HCT116 (cell line): ENCODE data around the gene CD2. TPM values are rescaled to one million over a fixed set of nuclear protein-coding genes. Genes with fewer than 3 reads are reported as not detected.

Experiments used
- ATAC-seq: fragments of 200-7000 bp; cut with Tn5 transposase; 2 replicates; pipeline ENCODE4 v1.9.1; 2020; ENCODE audit warnings: mild to moderate bottlenecking, moderate library complexity
- BruUV-seq: library from RNA; stranded (reverse); fragments of 400-500 nt; replicated peaks from 2 replicates; lab custom pipeline; 2021; lab: Mats Ljungman, UMichigan
- CTCF ChIA-PET: fragments of 300-600 bp; sonication (Branson Sonifier 250); formaldehyde crosslinking; loops from one replicate; lab custom pipeline; 2021; ENCODE audit warnings: antibody characterized with exemption; lab: Charles Lee
- POLR2A ChIA-PET: fragments of 300-600, 350-600 bp; sonication (Branson Sonifier 250); formaldehyde crosslinking; loops from one replicate; lab custom pipeline; 2021; ENCODE audit warnings: antibody characterized with exemption; lab: Charles Lee
- RAD21 ChIA-PET, 2 experiments: fragments of 300-600 bp; sonication (Branson Sonifier 250); formaldehyde crosslinking; loops; one replicate each; lab custom pipeline; 2023; ENCODE audit warnings: low total read pairs in 2 of 2; ENCODE audit not compliant: uncharacterized antibody in 2 of 2, unreplicated experiment in 2 of 2, low non-redundant PET in 1 of 2; lab: Charles Lee
- DNase-seq: peaks from one replicate; pipeline ENCODE4 v3.0.0-alpha.2; 2010; ENCODE audit warnings: low read depth, low spot score
- H2AFZ ChIP-seq: fragments of 200-600 bp; shearing (Covaris generic), sonication (generic); 2 replicates; pipeline ENCODE4 v1.6.1; 2017; ENCODE audit warnings: low read depth, mixed run types, mixed read lengths, antibody characterized with exemption, low read length; ENCODE audit not compliant: poor library complexity, severe bottlenecking
- H3K27ac ChIP-seq: 2 replicates; pipeline ENCODE4 v1.5.1; 2012; ENCODE audit warnings: low read depth, low read length
- H3K27me3 ChIP-seq: fragments of 200-600 bp; sonication (generic); 2 replicates; pipeline ENCODE4 v1.6.1; 2016; ENCODE audit warnings: mixed run types, low read length, mixed read lengths; ENCODE audit not compliant: insufficient read depth
- H3K36me3 ChIP-seq, 2 experiments: fragments of 200-500 bp in 1 of 2; fragments of 200-600 bp in 1 of 2; sonication (Bioruptor generic) in 1 of 2; sonication (generic) in 1 of 2; 2 replicates each; pipeline versions ENCODE4 v1.5.1 to v1.6.1; 2014 to 2016; ENCODE audit warnings: low read length in 2 of 2, inconsistent platforms in 1 of 2, mixed read lengths in 1 of 2, mixed run types in 1 of 2; ENCODE audit not compliant: insufficient read depth in 2 of 2, control insufficient read depth in 1 of 2
- H3K4me1 ChIP-seq, 2 experiments: fragments of 200-600 bp in 1 of 2; sonication (generic) in 1 of 2; 2 replicates each; pipeline versions ENCODE4 v1.5.1 to v1.6.1; 2012 to 2017; ENCODE audit warnings: low read length in 2 of 2, inconsistent platforms in 1 of 2, mild to moderate bottlenecking in 1 of 2, mixed read lengths in 1 of 2, mixed run types in 1 of 2, moderate library complexity in 1 of 2; ENCODE audit not compliant: insufficient read depth in 2 of 2, control insufficient read depth in 1 of 2
- H3K4me2 ChIP-seq: fragments of 200-600 bp; sonication (generic); 2 replicates; pipeline ENCODE4 v1.6.1; 2017; ENCODE audit warnings: mixed run types, low read length, mixed read lengths
- H3K4me3 ChIP-seq, 2 experiments: fragments of 200-600 bp in 1 of 2; sonication (generic) in 1 of 2; replicated peaks in 1 of 2; 2 replicates each; pipeline ENCODE4 v1.5.1; 2011 to 2016; ENCODE audit warnings: low read length in 2 of 2, control low read depth in 1 of 2, low read depth in 1 of 2, mild to moderate bottlenecking in 1 of 2, mixed read lengths in 1 of 2, mixed run types in 1 of 2
- H3K79me2 ChIP-seq: fragments of 200-600 bp; sonication (generic); 2 replicates; pipeline ENCODE4 v1.6.1; 2017; ENCODE audit warnings: mild to moderate bottlenecking, mixed run types, low read length, moderate library complexity, mixed read lengths; ENCODE audit not compliant: insufficient read depth
- H3K9ac ChIP-seq: fragments of 200-600 bp; sonication (generic); 2 replicates; pipeline ENCODE4 v1.6.1; 2016; ENCODE audit warnings: low read length, mixed read lengths
- H3K9me2 ChIP-seq: fragments of 200-600 bp; sonication (generic), shearing (Covaris generic); 2 replicates; pipeline ENCODE4 v1.6.1; 2017; ENCODE audit warnings: mixed run types, mild to moderate bottlenecking, moderate library complexity; ENCODE audit not compliant: insufficient read depth
- H3K9me3 ChIP-seq, 2 experiments: fragments of 200-500 bp in 1 of 2; fragments of 200-600 bp in 1 of 2; sonication (Bioruptor generic) in 1 of 2; sonication (generic) in 1 of 2; 2 replicates each; pipeline ENCODE4 v1.6.1; 2014 to 2017; ENCODE audit warnings: low read length in 2 of 2, mixed read lengths in 2 of 2, inconsistent platforms in 1 of 2, low read depth in 1 of 2, mild to moderate bottlenecking in 1 of 2, mixed run types in 1 of 2, moderate library complexity in 1 of 2; ENCODE audit not compliant: control insufficient read depth in 1 of 2, insufficient read depth in 1 of 2
- H4K20me1 ChIP-seq: fragments of 200-600 bp; sonication (generic), shearing (Covaris generic); 2 replicates; pipeline ENCODE4 v1.6.1; 2017; ENCODE audit warnings: mixed run types, mild to moderate bottlenecking, moderate library complexity; ENCODE audit not compliant: insufficient read depth
- CBX3 ChIP-seq: IDR thresholded peaks from 2 replicates; pipeline ENCODE4 v1.6.1; 2012; ENCODE audit warnings: low read depth
- ELF1 ChIP-seq: IDR thresholded peaks from 2 replicates; pipeline ENCODE4 v1.6.1; 2012; ENCODE audit warnings: low read depth, borderline replicate concordance
- EZH2phosphoT487 ChIP-seq: fragments of 200-600 bp; IDR thresholded peaks from 2 replicates; pipeline ENCODE4 v1.6.1; 2018; ENCODE audit warnings: antibody characterized with exemption, borderline replicate concordance
- JUND ChIP-seq: IDR thresholded peaks from 2 replicates; pipeline ENCODE4 v1.6.1; 2012
- POLR2A ChIP-seq: IDR thresholded peaks from 2 replicates; pipeline ENCODE4 v1.7.0; 2011; ENCODE audit warnings: borderline replicate concordance; ENCODE audit not compliant: insufficient read depth, insufficient read length; ENCODE audit errors: extremely low read depth
- POLR2AphosphoS5 ChIP-seq: IDR thresholded peaks from 2 replicates; pipeline ENCODE4 v1.6.1; 2011; ENCODE audit warnings: mild to moderate bottlenecking, low read depth, low read length, moderate library complexity
- SP1 ChIP-seq: IDR thresholded peaks from 2 replicates; pipeline ENCODE4 v1.6.1; 2012; ENCODE audit warnings: low read depth
- TCF7L2 ChIP-seq: IDR thresholded peaks from 2 replicates; pipeline ENCODE4 v1.7.0; 2011; ENCODE audit warnings: borderline replicate concordance, inconsistent platforms; ENCODE audit not compliant: insufficient read depth, insufficient read length; ENCODE audit errors: extremely low read depth
- ZFX ChIP-seq: fragments of 450-650 bp; IDR thresholded peaks from 2 replicates; pipeline ENCODE4 v1.6.1; 2017
- ZNF274 ChIP-seq: fragments of 200-500 bp; sonication (Bioruptor generic); IDR thresholded peaks from 2 replicates; pipeline ENCODE4 v1.6.1; 2014; ENCODE audit warnings: mild to moderate bottlenecking, low read depth, low read length, inconsistent platforms
- intact Hi-C: fragments of 100-400 bp; cut with micrococcal nuclease; formaldehyde crosslinking; loops from 2 replicates; pipeline ENCODE4 v1.10.0; 2022
- total RNA-seq: library from RNA; stranded (reverse); gene quantifications from one replicate; pipeline ENCODE4 v1.2.1, GENCODE V29; 2021; ENCODE audit not compliant: unreplicated experiment
- TF ChIP-seq, protein P1 (sequence below), 3 experiments: fragments of 200-600 bp in 1 of 3; sonication (generic) in 1 of 3; IDR thresholded peaks in 2 of 3; conservative IDR thresholded peaks in 1 of 3; 2 replicates each; pipeline ENCODE4 v1.5.1; 2012 to 2017; ENCODE audit warnings: low read depth in 2 of 3, low read length in 2 of 3, antibody characterized with exemption in 1 of 3, borderline replicate concordance in 1 of 3, control low read depth in 1 of 3, mild to moderate bottlenecking in 1 of 3, mixed read lengths in 1 of 3, mixed run types in 1 of 3, moderate library complexity in 1 of 3; ENCODE audit not compliant: insufficient read depth in 1 of 3
- TF ChIP-seq, protein P2 (sequence below): IDR thresholded peaks from 2 replicates; pipeline ENCODE4 v1.6.1; 2012
- TF ChIP-seq, protein P3 (sequence below): IDR thresholded peaks from 2 replicates; pipeline ENCODE4 v1.6.1; 2012

Gene CD2
- total RNA-seq, 1 experiment from 2014 or later: 0.57 TPM

DNA sequence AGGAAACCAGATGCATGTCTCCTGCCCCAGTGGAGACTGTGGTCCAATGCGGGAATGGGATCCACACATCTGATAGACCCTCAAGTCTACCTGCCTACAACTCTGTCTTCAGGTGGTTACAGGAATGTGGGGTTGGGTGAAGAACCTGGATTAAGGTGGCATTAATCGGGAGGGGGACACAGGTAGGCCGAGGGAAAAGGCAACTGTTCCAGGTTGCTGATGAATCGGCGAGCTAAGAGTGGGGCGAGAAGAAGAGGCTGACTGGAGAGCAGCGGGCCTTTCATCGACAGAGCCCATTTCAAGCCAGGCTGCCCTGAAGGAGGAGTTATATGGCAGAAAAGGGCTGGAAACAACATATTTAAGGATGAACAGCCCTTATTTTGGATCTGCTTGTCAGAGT, 836 bp downstream of the CD2 start:
- Histone ChIP-seq H3K9me3 (no peaks in the 10 kb centered on the region), H3K4me2 (no peak overlapping the region), H2AFZ (no peak overlapping the region), H3K36me3 (no peaks in the 10 kb centered on the region), H4K20me1 (no peaks in the 10 kb centered on the region), H3K79me2 (no peaks in the 10 kb centered on the region), H3K9ac (no peak overlapping the region), H3K27ac (no peak overlapping the region), H3K27me3 (no peaks in the 10 kb centered on the region), H3K4me1 (no peaks in the 10 kb centered on the region), H3K4me3 (no peak overlapping the region), H3K9me2 (no peaks in the 10 kb centered on the region)
- ChIA-PET RAD21 (no interaction called here), CTCF (interaction anchor here (1.0 to 1.6 kb wide), 2 partner anchors 9 to 82 kb away, joined by 3 to 4 read pairs; no protein-coding TSS in a partner anchor), POLR2A (no interaction called here)
- intact Hi-C loops: no loop called here
- no TSS peak for BruUV-seq
- ATAC-seq: no peak
- DNase-seq: no peak
- TF ChIP-seq SP1 (no peak), POLR2AphosphoS5 (no peak), ELF1 (no peak), EZH2phosphoT487 (no peak), POLR2A (no peak), CBX3 (no peak), ZNF274 (no peak), TCF7L2 (no peak), ZFX (no peak), JUND (no peak)
- TF ChIP-seq, protein P1, sequence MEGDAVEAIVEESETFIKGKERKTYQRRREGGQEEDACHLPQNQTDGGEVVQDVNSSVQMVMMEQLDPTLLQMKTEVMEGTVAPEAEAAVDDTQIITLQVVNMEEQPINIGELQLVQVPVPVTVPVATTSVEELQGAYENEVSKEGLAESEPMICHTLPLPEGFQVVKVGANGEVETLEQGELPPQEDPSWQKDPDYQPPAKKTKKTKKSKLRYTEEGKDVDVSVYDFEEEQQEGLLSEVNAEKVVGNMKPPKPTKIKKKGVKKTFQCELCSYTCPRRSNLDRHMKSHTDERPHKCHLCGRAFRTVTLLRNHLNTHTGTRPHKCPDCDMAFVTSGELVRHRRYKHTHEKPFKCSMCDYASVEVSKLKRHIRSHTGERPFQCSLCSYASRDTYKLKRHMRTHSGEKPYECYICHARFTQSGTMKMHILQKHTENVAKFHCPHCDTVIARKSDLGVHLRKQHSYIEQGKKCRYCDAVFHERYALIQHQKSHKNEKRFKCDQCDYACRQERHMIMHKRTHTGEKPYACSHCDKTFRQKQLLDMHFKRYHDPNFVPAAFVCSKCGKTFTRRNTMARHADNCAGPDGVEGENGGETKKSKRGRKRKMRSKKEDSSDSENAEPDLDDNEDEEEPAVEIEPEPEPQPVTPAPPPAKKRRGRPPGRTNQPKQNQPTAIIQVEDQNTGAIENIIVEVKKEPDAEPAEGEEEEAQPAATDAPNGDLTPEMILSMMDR (IDR thresholded peaks at IDR 0.05 in 2 of 3, conservative IDR thresholded peaks at IDR 0.05 in 1 of 3; ENCODE audit: borderline replicate concordance in 1 of 3, insufficient read depth in 1 of 3, low read depth in 2 of 3, low read length in 2 of 3): no peak
- TF ChIP-seq, protein P2, sequence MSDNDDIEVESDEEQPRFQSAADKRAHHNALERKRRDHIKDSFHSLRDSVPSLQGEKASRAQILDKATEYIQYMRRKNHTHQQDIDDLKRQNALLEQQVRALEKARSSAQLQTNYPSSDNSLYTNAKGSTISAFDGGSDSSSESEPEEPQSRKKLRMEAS: no peak
- TF ChIP-seq, protein P3, sequence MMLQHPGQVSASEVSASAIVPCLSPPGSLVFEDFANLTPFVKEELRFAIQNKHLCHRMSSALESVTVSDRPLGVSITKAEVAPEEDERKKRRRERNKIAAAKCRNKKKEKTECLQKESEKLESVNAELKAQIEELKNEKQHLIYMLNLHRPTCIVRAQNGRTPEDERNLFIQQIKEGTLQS: no peak
